SIG-M5 treated with dmso at 0.1 percent for 504 hours (cell line): Measurements from ENCODE around the gene RAET1L.
"Not testable (repeated sequence)": the region's sequence is repeated elsewhere in the genome, so short reads cannot be mapped to it uniquely, and the experiment has no call there.

ENCODE experiments used
- DNase-seq: peaks from one replicate; lab custom pipeline; 2025; ENCODE audit not compliant: unreplicated experiment; lab: John Stamatoyannopoulos, UW

The RAET1L gene

DNA sequence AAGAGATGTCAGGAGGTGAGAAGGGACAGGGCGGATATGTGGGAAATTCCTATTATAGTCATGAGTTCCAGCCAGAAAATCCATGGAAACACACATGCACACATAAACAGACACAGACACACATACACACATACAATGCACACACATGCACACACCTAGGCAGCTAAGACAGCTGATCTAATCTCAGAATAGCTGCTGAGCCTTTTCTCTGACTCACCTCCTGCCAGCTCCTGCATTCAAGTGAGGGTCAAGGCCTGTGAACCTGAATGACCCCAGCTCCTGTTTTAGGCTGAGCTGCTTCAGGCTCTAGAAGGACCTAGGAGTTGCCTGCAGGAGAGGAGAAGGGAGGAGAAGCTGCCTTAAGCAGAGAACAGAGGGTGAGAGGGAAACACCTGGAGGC lies 21.6 kb upstream of the RAET1L start:
- no peak for DNase-seq

DNA sequence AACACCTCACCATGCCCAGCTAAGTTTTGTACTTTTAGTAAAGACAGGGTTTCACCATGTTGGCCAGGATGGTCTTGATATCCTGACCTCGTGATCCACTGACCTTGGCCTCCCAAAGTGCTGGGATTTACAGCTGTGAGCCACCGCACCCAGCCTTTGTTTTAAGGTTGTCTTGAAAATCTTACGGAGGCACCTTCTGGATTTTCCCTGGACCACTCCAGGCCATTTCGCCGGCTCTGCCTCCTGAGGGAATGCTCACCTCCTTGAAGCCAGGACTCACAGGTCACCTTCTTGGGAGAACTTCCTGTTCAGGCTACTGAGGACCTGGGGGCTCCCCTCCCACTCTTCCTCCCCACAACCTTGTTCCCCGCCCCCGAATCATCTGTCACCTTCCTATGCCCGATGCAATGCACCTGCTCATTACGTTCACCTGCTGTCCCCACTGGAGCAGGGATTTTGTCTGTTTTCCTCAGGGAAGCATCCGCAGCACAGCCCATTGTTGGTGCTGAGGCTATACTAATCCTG lies 19.4 kb upstream of the RAET1L start:
- DNase-seq: no peak

- DNase-seq: no peak
Observed at GRCh38 chr6:150043501-150044412, 18.4 kb upstream of the RAET1L start.

- DNase-seq: no peak
Observed at GRCh38 chr6:150043096-150043495, 17.8 kb upstream of the RAET1L start.

GRCh38 chr6:150038202-150039062 lies 13.1 kb upstream of the RAET1L start:
- no peak for DNase-seq

- DNase-seq: no peak
Observed at GRCh38 chr6:150037526-150038201, 12.3 kb upstream of the RAET1L start.

DNA sequence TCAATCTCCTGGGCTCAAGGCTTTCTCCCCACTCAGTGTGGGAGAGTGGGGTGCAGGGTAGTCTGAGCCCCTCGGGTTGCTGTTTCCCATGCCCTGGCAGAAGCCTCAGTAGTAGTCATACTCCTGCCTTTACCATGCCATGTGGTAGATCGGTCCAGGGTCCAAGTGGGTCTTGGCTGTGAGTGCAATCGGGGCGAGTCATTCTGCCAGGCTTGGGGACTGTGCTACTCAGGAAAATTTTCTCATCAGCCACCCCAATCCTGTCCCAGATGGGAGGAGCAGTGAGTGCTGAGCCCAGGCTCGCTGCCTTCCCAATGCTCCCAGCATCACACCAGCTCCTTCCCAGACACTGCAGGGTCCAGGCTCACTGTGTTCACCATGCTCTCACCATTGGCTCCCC lies 10.7 kb upstream of the RAET1L start:
- no peak for DNase-seq

DNA sequence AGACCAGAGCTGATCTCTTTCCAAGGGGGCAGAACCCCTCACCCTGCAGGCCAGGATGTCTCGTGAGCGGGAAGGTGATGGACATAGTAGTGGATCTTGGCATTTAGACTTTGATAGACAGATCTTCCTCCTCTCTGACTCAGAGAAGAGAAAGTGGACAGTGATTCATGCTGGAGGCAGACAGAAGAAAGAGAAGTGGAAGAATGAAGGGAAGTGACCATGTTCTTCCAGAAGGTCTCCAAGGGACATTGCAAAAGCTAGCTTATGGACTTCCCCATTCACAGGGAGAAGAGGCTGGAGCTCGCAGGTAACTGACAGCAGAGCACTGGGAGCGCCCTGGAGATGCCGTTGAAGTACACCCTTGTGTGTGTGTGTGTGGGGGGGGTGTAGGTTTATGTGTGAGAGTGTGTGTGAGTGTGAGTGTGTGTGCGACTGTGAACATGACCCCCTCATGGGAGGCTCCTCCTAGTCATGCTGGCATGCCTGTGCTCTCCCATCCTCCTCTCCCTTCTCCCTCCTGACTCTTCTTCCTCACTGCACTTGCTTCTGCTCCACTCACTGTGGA lies 8.0 kb upstream of the RAET1L start:
- no peak for DNase-seq

- DNase-seq: no peak
Observed at GRCh38 chr6:150032598-150032997, 7.3 kb upstream of the RAET1L start.

GRCh38 chr6:150030611-150031010 lies 5.3 kb upstream of the RAET1L start:
- DNase-seq: no peak

DNA sequence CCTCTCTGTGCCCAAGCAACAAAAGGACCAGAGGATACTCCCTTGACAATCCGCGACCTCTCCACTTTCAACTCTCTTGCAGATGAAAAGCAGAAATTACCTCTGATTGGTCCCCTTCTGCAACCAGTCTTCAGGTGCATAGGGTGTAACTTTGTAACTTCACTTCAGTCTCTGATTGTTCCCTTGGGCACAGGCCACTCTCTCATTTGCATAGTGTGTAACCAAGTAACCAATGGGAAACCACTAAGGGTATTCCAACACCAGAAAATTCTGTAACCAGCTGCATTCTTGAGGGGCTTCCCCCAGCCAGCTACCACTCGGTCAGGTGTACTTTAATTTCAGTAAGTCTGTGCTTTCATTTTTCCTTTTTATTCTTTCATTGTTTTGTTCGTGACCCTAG lies 4.4 kb upstream of the RAET1L start:
- no peak for DNase-seq

DNA sequence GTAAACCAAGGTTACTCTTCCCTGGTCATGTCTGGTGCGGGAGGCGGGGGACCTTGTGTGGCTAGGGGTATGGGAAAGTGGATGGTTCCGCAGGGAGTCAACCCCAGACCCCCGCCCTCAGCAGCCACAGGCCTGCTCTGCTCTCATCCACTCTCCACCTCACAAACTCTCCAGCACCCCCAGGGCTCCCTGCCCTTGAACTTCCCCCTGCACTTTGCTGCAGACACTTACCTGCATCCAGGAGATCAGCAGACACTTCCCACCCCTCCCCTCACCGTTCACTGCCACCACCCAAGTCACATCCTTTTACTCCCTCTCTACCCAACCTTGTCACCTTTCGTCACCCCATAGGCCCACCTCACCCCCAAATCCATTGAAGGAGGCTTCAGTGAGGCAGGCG lies 3.9 kb upstream of the RAET1L start:
- DNase-seq: no peak

GRCh38 chr6:150028799-150029198 lies 3.5 kb upstream of the RAET1L start:
- no peak for DNase-seq

DNA sequence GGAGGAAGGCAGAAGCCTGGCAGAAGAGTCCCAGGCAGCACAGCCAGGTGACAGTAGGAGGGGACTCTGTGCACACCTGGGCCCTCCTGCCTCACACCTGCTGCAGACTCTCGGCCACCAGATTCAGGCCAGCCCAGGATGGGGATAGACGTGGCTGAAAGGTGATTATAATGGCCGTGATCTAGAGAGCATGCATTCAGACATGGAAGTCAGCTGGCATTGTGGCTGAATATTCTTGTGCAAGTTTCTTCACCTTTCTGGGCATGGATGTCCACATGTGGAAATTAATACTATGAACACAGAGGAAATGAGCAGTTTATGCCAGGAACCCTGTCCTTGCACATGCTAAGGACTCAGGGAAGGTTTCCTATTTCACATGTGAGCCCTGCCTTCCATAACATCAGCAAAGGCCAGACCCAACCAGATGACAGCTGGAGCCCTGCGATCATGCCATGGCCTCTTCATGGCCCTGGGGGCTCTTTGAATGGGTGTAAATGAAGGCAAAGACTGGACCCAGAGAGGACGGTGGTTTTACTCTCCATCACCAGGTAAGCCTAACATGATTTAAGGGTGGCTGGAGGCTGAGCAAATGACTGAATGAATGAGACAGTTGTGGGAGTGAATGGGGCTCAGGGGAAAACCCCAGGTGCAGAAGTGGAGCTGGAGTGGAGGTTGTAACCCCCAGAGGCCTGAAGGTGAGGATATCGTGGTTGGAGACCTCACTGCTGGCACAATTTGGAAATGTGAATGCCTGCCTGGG lies 2.7 kb upstream of the RAET1L start:
- DNase-seq: no peak

DNA sequence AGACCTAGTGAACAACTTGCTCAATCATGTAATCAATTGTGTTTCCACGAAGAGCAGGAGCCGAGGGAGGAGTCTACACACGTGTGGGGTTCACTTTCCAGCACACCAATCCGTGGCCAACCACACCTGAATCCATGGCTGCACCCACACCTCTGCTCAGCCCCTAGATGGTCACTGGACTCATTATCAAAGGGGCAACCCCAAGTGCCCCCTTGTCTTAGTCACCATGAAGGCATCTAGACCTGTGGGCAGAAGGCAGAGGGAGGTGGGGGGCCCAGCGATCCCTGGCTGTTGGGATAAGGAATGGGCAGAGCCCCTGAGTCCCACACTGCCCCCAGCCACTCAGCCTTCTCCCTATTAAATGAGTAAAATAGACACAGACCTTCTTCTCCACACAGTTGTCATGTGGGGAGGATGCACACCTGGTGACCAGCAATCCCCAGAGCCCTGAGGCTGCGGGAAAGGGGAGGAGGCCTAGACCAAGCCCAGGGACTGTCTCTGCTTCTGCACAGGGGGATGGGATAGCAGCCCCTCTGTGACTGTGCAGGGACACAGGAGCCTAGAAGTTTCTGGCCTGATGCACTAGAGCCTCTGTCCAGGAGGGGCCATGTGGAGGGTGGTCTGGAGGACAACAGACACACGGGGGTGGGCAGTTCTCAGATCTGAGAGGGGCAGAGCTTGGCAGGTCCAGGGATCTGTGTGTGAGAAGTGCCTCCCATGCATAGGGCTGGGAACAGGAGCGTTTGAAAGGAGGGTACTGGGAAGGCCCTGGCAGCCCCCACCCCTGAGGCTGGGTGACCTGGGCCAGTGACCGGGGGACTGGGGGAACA lies 1.9 kb upstream of the RAET1L start:
- DNase-seq: no peak

- no peak for DNase-seq
Observed at GRCh38 chr6:150024646-150025155, 631 bp downstream of the RAET1L start.

DNA sequence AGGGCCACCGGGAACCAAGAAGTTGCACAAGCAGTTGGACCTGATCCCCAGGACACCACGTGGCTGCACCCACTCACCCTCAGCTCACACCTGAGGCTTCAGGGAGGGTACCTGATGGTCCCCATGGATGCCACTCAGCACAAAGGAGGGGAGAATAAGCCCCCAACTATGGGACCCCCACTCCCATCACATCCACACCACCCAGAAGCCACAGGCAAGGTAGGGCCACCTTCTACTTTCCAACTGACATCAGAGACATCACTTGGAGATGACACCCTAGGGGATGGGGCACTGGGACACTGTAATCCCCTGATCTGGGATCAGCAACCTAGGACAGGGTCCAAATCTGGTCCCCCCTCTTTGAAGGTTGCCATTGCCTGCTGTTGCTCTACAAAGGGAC lies 1.3 kb downstream of the RAET1L start:
- not testable (repeated sequence) for DNase-seq

- DNase-seq: not testable (repeated sequence)
Observed at GRCh38 chr6:150021870-150022269, 3.5 kb downstream of the RAET1L start.
